ENCODE data around the gene MYO7A. TPM values are rescaled to one million over a fixed set of nuclear protein-coding genes. Genes with fewer than 3 reads are reported as not detected.

Gene MYO7A
- total and polyA plus RNA-seq, 2 of the 8 experiments (the other 6 are each of a cell fraction or from before 2014, with no cell fraction given) = 1.5 to 1.9 TPM

DNA sequence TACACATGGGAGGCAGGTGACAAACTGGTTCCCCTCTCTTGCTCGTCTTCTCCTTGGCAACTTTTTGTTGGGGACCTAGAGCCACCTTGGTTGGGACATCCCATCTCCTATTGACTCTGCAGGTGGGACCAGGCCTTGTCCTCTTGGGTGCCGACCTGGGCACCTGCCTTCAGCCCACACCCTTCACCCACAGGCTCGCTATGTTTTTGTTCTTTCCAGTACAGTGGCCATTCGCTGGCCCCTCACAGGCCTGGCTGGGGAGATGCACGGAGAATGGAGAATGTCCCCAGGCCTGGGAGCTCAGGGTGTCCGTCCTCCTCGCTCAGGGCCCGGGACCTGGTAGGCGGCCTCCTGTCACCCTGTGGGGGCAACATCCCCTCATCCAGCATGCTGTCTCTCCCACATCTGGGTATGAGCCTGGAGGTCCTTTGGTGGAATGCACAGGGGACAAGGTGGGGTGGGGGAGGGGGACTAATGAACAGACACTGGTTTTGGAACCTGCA lies 40.3 kb upstream of the MYO7A start:
- Histone ChIP-seq H3K18ac (ENCODE audit: extremely low read depth, low read length) (no peak overlapping the region), H4K8ac (ENCODE audit: extremely low read depth, insufficient read depth, low read length) (no peak overlapping the region), H3K14ac (ENCODE audit: insufficient read length) (no peak overlapping the region), H2BK120ac (replicated peaks; ENCODE audit: low read depth, low read length) (no peak overlapping the region), H3K27ac (ENCODE audit: low read depth, low read length) (no peak overlapping the region), H2BK5ac (ENCODE audit: low read depth, low read length) (no peak overlapping the region), H3K36me3 (ENCODE audit: control insufficient read depth in 2 of 4, insufficient read depth in 4 of 4, low read length in 3 of 4) (no peaks in the 10 kb centered on the region), H3K9ac (replicated peaks in 1 of 4; ENCODE audit: extremely low read depth in 1 of 4, low read depth in 3 of 4, low read length in 3 of 4) (no peak overlapping the region), H4K5ac (ENCODE audit: insufficient read length, low read depth, low read length) (no peak overlapping the region), H3K79me1 (ENCODE audit: low read depth, low read length) (no peaks in the 10 kb centered on the region), H3K23ac (ENCODE audit: insufficient read length) (no peak overlapping the region), H4K91ac (replicated peaks; ENCODE audit: insufficient read length, low read length) (no peak overlapping the region), H4K20me1 (replicated peaks in 1 of 2; ENCODE audit: control insufficient read depth in 1 of 2, insufficient read depth in 2 of 2, low read length in 2 of 2) (peaks cover 4 to 5% of the 10 kb centered on the region in 2 experiments), H3K4me3 (ENCODE audit: extremely low read depth in 1 of 4, insufficient read depth in 2 of 4, low read depth in 3 of 4, low read length in 4 of 4) (no peak overlapping the region), H2BK15ac (ENCODE audit: low read length) (no peak overlapping the region), H3K79me2 (ENCODE audit: control insufficient read depth in 1 of 2, insufficient read depth in 2 of 2, low read length in 2 of 2) (no peaks in the 10 kb centered on the region), H3K4ac (replicated peaks; ENCODE audit: insufficient read length, low read depth, low read length) (no peak overlapping the region), H2BK20ac (ENCODE audit: low read length) (no peak overlapping the region), H3K4me2 (ENCODE audit: insufficient read depth in 1 of 2, low read depth in 2 of 2, low read length in 2 of 2) (no peak overlapping the region), H3K9me3 (ENCODE audit: insufficient read depth in 2 of 2, low read depth in 1 of 2, low read length in 1 of 2) (no peaks in the 10 kb centered on the region), H2AK5ac (ENCODE audit: low read depth, low read length) (no peak overlapping the region), H2AFZ (ENCODE audit: low read length) (no peak overlapping the region), H3K27me3 (replicated peaks in 1 of 4; ENCODE audit: control insufficient read depth in 3 of 4, extremely low read depth in 1 of 4, insufficient read depth in 3 of 4, low read length in 3 of 4) (no peaks in the 10 kb centered on the region), H3K56ac (replicated peaks; ENCODE audit: insufficient read length, low read depth, low read length) (no peak overlapping the region), H2BK12ac (ENCODE audit: low read depth, low read length) (no peak overlapping the region), H3K4me1 (replicated peaks in 1 of 4; ENCODE audit: control insufficient read depth in 3 of 4, insufficient read depth in 4 of 4, low read length in 3 of 4) (peaks cover 0 to 8% (median 2%) of the 10 kb centered on the region in 4 experiments; a peak in 3 of 7 replicates), H3K23me2 (ENCODE audit: low read depth, low read length) (no peaks in the 10 kb centered on the region)
- no peak for TF ChIP-seq SP4 (IDR thresholded peaks at IDR 0.05; ENCODE audit: low read length)
- TF ChIP-seq POLR2AphosphoS5 (IDR thresholded peaks at IDR 0.05; ENCODE audit: low read depth, low read length) = no peak
- no peak for TF ChIP-seq CTCF (IDR thresholded peaks at IDR 0.05; ENCODE audit: control extremely low read depth in 1 of 3, insufficient read depth in 1 of 3, low read depth in 1 of 3, low read length in 3 of 3)
- no peak for TF ChIP-seq NRF1 (IDR thresholded peaks at IDR 0.05; ENCODE audit: low read depth, low read length)
- TF ChIP-seq GTF2F1 (IDR thresholded peaks at IDR 0.05; ENCODE audit: borderline replicate concordance, low read depth, low read length) = no peak
- no peak for TF ChIP-seq RFX5 (IDR thresholded peaks at IDR 0.05; ENCODE audit: borderline replicate concordance, low read depth, low read length)
- TF ChIP-seq RNF2 (IDR thresholded peaks at IDR 0.05; ENCODE audit: borderline replicate concordance, low read depth, low read length, missing control alignments, poor library complexity, severe bottlenecking) = no peak
- DNase-seq (ENCODE audit: low read depth in 1 of 2, low spot score in 2 of 2) (no peak), FAIRE-seq (no peak)
- POLR2A ChIA-PET (ENCODE audit: partially characterized antibody) = interaction anchor here (0.9 kb wide), 1 partner anchor 22 kb away, joined by 3 read pairs; the partner anchor contains the start of gene CAPN5
- 90% methylated on average over 9 of the region's 9 CpGs; no CpG with 5 or more reads in 1 of the 2 experiments for WGBS, 2 experiments (ENCODE audit: extremely low coverage in 1 of 2, insufficient coverage in 1 of 2, insufficient read length in 1 of 2, insufficient replicate concordance in 2 of 2, low coverage in 1 of 2, low lambda C conversion rate in 2 of 2, missing lambda C conversion rate in 1 of 2)
- CTCF ChIA-PET (ENCODE audit: partially characterized antibody) = interaction anchor here (1.3 to 11.6 kb wide), 5 partner anchors 8 to 43 kb away, joined by 3 to 297 read pairs (median 63); partner anchors contain the start of gene OMP
